ENCODE data around the gene CCDC54.
A peak's percentile ranks its signal among the peaks of the same experiment; 100 is the strongest.

CCDC54 gene

GRCh38 chr3:107421170-107421792 is 44.0 kb downstream of the CCDC54 start:
- Histone ChIP-seq H4K20me1 (ENCODE audit: insufficient read depth, low read length) (no peaks in the 10 kb centered on the region), H3K79me2 (ENCODE audit: insufficient read depth, low read length) (no peaks in the 10 kb centered on the region), H3K4me3 (ENCODE audit: low read depth, low read length, poor library complexity, severe bottlenecking) (peak overlapping the region; percentile 33), H3K9me2 (ENCODE audit: low read depth, low read length) (no peaks in the 10 kb centered on the region), H3K4me1 (ENCODE audit: insufficient read depth, low read length, severe bottlenecking) (peaks cover 44% of the 10 kb centered on the region), H3K4me2 (ENCODE audit: low read length) (peak overlapping the region; percentile 35), H3K27me3 (ENCODE audit: insufficient read depth, low read length) (no peaks in the 10 kb centered on the region), H3F3A (ENCODE audit: insufficient read depth, low read length) (no peaks in the 10 kb centered on the region; the same call in 1 of the 2 replicates), H3K27ac (ENCODE audit: low read depth, low read length, poor library complexity, severe bottlenecking) (no peak overlapping the region), H2AFZ (ENCODE audit: low read length) (peak overlapping the region; percentile 35; the same call in 1 of the 2 replicates), H3K9me3 (ENCODE audit: low read length) (no peaks in the 10 kb centered on the region), H3K36me3 (ENCODE audit: insufficient read depth, low read length) (no peaks in the 10 kb centered on the region), H3K9ac (ENCODE audit: low read length) (peak overlapping the region; percentile 32; the same call in 1 of the 2 replicates)
- TF ChIP-seq CTCF (IDR thresholded peaks at IDR 0.05; ENCODE audit: low read length) (peak; percentile 68), EZH2 (IDR thresholded peaks at IDR 0.05; ENCODE audit: borderline replicate concordance, low read length) (no peak)

- Histone ChIP-seq H3K4me2 (ENCODE audit: low read length) (no peak overlapping the region), H3K36me3 (ENCODE audit: insufficient read depth, low read length) (no peaks in the 10 kb centered on the region), H2AFZ (ENCODE audit: low read length) (no peak overlapping the region), H3K4me3 (ENCODE audit: low read depth, low read length, poor library complexity, severe bottlenecking) (no peak overlapping the region), H3K9me3 (ENCODE audit: low read length) (no peaks in the 10 kb centered on the region), H3K9me2 (ENCODE audit: low read depth, low read length) (no peaks in the 10 kb centered on the region), H3K27ac (ENCODE audit: low read depth, low read length, poor library complexity, severe bottlenecking) (no peak overlapping the region), H3K4me1 (ENCODE audit: insufficient read depth, low read length, severe bottlenecking) (peaks cover 44% of the 10 kb centered on the region), H3K79me2 (ENCODE audit: insufficient read depth, low read length) (no peaks in the 10 kb centered on the region), H3K9ac (ENCODE audit: low read length) (no peak overlapping the region), H3F3A (ENCODE audit: insufficient read depth, low read length) (no peaks in the 10 kb centered on the region; the same call in 1 of the 2 replicates), H4K20me1 (ENCODE audit: insufficient read depth, low read length) (no peaks in the 10 kb centered on the region), H3K27me3 (ENCODE audit: insufficient read depth, low read length) (no peaks in the 10 kb centered on the region)
- TF ChIP-seq EZH2 (IDR thresholded peaks at IDR 0.05; ENCODE audit: borderline replicate concordance, low read length), result no peak
Measured at GRCh38 chr3:107421881-107422280, 44.6 kb downstream of the CCDC54 start.

GRCh38 chr3:107425033-107425432 is 47.8 kb downstream of the CCDC54 start:
- H3K4me3 ChIP-seq (ENCODE audit: low read depth, low read length, poor library complexity, severe bottlenecking), result no peak overlapping the region
- no peaks in the 10 kb centered on the region for H3K9me2 ChIP-seq (ENCODE audit: low read depth, low read length)
- no peaks in the 10 kb centered on the region for H3K79me2 ChIP-seq (ENCODE audit: insufficient read depth, low read length)
- peak overlapping the region; percentile 8; the same call in 1 of the 2 replicates for H3K4me2 ChIP-seq (ENCODE audit: low read length)
- no peak overlapping the region for H2AFZ ChIP-seq (ENCODE audit: low read length)
- H3K27ac ChIP-seq (ENCODE audit: low read depth, low read length, poor library complexity, severe bottlenecking), result peak overlapping the region; percentile 91
- H3K4me1 ChIP-seq (ENCODE audit: insufficient read depth, low read length, severe bottlenecking), result peaks cover 65% of the 10 kb centered on the region
- H3K9ac ChIP-seq (ENCODE audit: low read length), result no peak overlapping the region
- no peaks in the 10 kb centered on the region for H3K9me3 ChIP-seq (ENCODE audit: low read length)
- no peaks in the 10 kb centered on the region; the same call in 1 of the 2 replicates for H3F3A ChIP-seq (ENCODE audit: insufficient read depth, low read length)
- H3K36me3 ChIP-seq (ENCODE audit: insufficient read depth, low read length), result no peaks in the 10 kb centered on the region
- TF ChIP-seq CTCF (IDR thresholded peaks at IDR 0.05; ENCODE audit: low read length), result no peak
- no peak for TF ChIP-seq EZH2 (IDR thresholded peaks at IDR 0.05; ENCODE audit: borderline replicate concordance, low read length)
- no peaks in the 10 kb centered on the region for H3K27me3 ChIP-seq (ENCODE audit: insufficient read depth, low read length)
- H4K20me1 ChIP-seq (ENCODE audit: insufficient read depth, low read length), result no peaks in the 10 kb centered on the region

GRCh38 chr3:107426223-107426622 is 49.0 kb downstream of the CCDC54 start:
- Histone ChIP-seq H4K20me1 (ENCODE audit: insufficient read depth, low read length) (no peaks in the 10 kb centered on the region), H3K4me2 (ENCODE audit: low read length) (peak overlapping the region; percentile 8; the same call in 1 of the 2 replicates), H3K79me2 (ENCODE audit: insufficient read depth, low read length) (no peaks in the 10 kb centered on the region), H3K9ac (ENCODE audit: low read length) (no peak overlapping the region), H2AFZ (ENCODE audit: low read length) (no peak overlapping the region), H3K27me3 (ENCODE audit: insufficient read depth, low read length) (no peaks in the 10 kb centered on the region), H3K4me3 (ENCODE audit: low read depth, low read length, poor library complexity, severe bottlenecking) (no peak overlapping the region), H3K36me3 (ENCODE audit: insufficient read depth, low read length) (no peaks in the 10 kb centered on the region), H3K9me3 (ENCODE audit: low read length) (no peaks in the 10 kb centered on the region), H3K4me1 (ENCODE audit: insufficient read depth, low read length, severe bottlenecking) (peaks cover 69% of the 10 kb centered on the region), H3K27ac (ENCODE audit: low read depth, low read length, poor library complexity, severe bottlenecking) (peak overlapping the region; percentile 91), H3F3A (ENCODE audit: insufficient read depth, low read length) (no peaks in the 10 kb centered on the region; the same call in 1 of the 2 replicates), H3K9me2 (ENCODE audit: low read depth, low read length) (no peaks in the 10 kb centered on the region)
- TF ChIP-seq EZH2 (IDR thresholded peaks at IDR 0.05; ENCODE audit: borderline replicate concordance, low read length) (no peak), CTCF (IDR thresholded peaks at IDR 0.05; ENCODE audit: low read length) (no peak)

Measured in OCI-LY1 (cell line).